Measurements from ENCODE around the gene GALNT6. TPM values are rescaled to one million over a fixed set of nuclear protein-coding genes. Genes with fewer than 3 reads are reported as not detected.

Gene GALNT6
- total RNA-seq, 2 donors from 2014 or later = 1.3 to 2.8 TPM

DNA sequence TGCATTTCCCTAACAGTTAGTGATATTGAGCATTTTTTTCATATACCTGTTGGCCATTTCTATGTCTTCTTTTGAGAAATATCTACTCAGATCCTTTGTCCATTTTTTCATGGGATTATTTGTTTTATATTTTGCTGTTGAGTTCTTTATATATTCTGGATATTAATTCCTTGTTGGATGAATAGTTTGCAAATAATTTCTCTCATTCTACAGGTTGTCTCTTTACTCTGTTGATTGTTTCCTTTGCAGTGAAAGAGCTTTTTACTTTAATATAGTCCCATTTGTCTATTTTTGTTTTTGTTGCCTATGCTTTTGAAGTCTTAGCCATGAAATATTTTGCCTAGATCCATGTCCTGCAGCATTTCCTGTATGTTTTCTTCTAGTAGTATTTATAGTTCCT lies 21.9 kb upstream of the GALNT6 start:
- TF ChIP-seq, protein P1, sequence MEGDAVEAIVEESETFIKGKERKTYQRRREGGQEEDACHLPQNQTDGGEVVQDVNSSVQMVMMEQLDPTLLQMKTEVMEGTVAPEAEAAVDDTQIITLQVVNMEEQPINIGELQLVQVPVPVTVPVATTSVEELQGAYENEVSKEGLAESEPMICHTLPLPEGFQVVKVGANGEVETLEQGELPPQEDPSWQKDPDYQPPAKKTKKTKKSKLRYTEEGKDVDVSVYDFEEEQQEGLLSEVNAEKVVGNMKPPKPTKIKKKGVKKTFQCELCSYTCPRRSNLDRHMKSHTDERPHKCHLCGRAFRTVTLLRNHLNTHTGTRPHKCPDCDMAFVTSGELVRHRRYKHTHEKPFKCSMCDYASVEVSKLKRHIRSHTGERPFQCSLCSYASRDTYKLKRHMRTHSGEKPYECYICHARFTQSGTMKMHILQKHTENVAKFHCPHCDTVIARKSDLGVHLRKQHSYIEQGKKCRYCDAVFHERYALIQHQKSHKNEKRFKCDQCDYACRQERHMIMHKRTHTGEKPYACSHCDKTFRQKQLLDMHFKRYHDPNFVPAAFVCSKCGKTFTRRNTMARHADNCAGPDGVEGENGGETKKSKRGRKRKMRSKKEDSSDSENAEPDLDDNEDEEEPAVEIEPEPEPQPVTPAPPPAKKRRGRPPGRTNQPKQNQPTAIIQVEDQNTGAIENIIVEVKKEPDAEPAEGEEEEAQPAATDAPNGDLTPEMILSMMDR (IDR thresholded peaks at IDR 0.05) = no peak
- H3K36me3 ChIP-seq = no peaks in the 10 kb centered on the region

DNA sequence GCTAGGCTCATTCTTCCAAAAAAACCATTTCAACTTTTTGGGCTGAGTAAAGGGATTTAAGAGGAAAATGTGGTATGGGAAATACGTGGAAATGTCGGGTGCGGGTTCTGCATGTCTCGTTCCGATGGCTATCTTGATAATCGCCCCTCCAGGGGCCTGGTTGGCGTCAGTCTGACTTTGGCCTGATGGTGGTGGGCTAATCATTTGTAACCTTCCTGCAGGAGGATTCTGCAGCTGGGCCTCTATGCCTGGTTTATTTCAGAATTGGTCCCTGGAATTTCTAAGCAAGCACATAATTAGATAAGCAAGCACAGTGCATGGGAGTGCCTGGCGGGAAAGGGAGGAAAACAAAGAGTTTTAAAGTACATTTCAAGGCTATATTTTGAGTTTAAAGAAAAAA lies 18.6 kb upstream of the GALNT6 start:
- TF ChIP-seq, protein P1 (IDR thresholded peaks at IDR 0.05) = no peak
- H3K4me1 ChIP-seq = no peaks in the 10 kb centered on the region

More for the DNA sequence above, 21.9 kb upstream of the GALNT6 start:
- H3K4me1 ChIP-seq = no peaks in the 10 kb centered on the region
- H3K9me3 ChIP-seq = no peaks in the 10 kb centered on the region
- H3K27ac ChIP-seq = no peak overlapping the region
- H3K27me3 ChIP-seq = no peaks in the 10 kb centered on the region
- no peak for DNase-seq (ENCODE audit: low spot score)
- H3K4me3 ChIP-seq = no peak overlapping the region

GRCh38 chr12:51407604-51408003 lies 16.4 kb upstream of the GALNT6 start:
- Histone ChIP-seq H3K4me1 (no peaks in the 10 kb centered on the region), H3K27ac (no peak overlapping the region), H3K4me3 (no peak overlapping the region), H3K36me3 (no peaks in the 10 kb centered on the region), H3K27me3 (no peaks in the 10 kb centered on the region), H3K9me3 (no peaks in the 10 kb centered on the region)
- TF ChIP-seq, protein P1 (IDR thresholded peaks at IDR 0.05) = no peak
- peak; percentile 11 for DNase-seq (ENCODE audit: low spot score)

More for the DNA sequence above, 18.6 kb upstream of the GALNT6 start:
- H3K27me3 ChIP-seq = no peaks in the 10 kb centered on the region
- no peak overlapping the region for H3K4me3 ChIP-seq
- H3K36me3 ChIP-seq = no peaks in the 10 kb centered on the region
- no peak for DNase-seq (ENCODE audit: low spot score)
- H3K9me3 ChIP-seq = no peaks in the 10 kb centered on the region
- H3K27ac ChIP-seq = no peak overlapping the region

GRCh38 chr12:51406859-51407258 lies 15.7 kb upstream of the GALNT6 start:
- DNase-seq (ENCODE audit: low spot score) = peak; percentile 11
- Histone ChIP-seq H3K4me3 (no peak overlapping the region), H3K27me3 (no peaks in the 10 kb centered on the region), H3K36me3 (no peaks in the 10 kb centered on the region), H3K9me3 (no peaks in the 10 kb centered on the region), H3K27ac (no peak overlapping the region), H3K4me1 (no peaks in the 10 kb centered on the region)
- TF ChIP-seq, protein P1 (IDR thresholded peaks at IDR 0.05) = no peak

DNA sequence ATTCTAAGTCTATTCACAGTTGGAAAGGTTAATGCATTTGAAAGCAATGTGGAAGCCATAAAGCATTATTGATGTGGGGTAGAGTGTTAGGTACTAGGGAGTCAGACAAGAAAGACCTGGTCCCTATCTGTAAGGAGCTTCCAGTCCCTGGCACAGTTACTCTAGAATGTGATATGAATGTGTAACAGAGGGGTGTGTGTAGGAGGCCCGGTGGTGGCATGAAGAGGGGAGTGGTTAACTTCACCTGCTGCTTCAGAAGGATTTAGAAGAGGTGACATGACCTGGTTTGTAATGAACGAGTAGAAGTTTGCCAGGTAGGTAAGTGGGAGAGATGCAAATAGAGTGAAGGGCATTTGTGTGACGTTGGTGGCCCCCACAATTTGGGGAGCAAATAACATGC lies 15.1 kb upstream of the GALNT6 start:
- TF ChIP-seq, protein P1 (IDR thresholded peaks at IDR 0.05) = no peak
- no peak for DNase-seq (ENCODE audit: low spot score)
- no peak overlapping the region for H3K27ac ChIP-seq

DNA sequence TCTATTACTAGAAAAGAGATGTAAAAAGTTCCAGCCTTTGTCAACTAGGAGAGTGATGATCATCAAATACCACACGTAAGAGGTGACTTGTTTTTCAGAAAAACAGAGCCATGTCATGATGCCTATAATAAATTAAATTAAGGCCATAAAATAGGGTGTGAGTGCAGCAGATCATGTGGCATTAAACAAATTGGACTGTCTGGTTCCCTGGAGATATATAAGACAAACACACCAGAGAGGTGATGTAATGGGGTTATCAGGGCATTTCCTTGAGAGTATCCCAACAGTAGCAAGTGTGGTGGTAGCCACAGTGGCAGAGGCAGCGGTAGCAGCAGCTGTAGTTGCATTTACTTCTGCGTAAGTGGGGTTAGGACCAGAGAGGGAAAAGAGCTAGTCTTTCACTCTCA lies 14.6 kb upstream of the GALNT6 start:
- Histone ChIP-seq H3K4me1 (no peaks in the 10 kb centered on the region), H3K9me3 (no peaks in the 10 kb centered on the region), H3K27ac (no peak overlapping the region), H3K4me3 (no peak overlapping the region), H3K27me3 (no peaks in the 10 kb centered on the region), H3K36me3 (no peaks in the 10 kb centered on the region)
- TF ChIP-seq, protein P1 (IDR thresholded peaks at IDR 0.05) = no peak
- DNase-seq (ENCODE audit: low spot score) = no peak

More for the DNA sequence above, 15.1 kb upstream of the GALNT6 start:
- no peaks in the 10 kb centered on the region for H3K4me1 ChIP-seq
- no peaks in the 10 kb centered on the region for H3K36me3 ChIP-seq
- no peaks in the 10 kb centered on the region for H3K27me3 ChIP-seq
- no peaks in the 10 kb centered on the region for H3K9me3 ChIP-seq
- H3K4me3 ChIP-seq = no peak overlapping the region
